Measurements from ENCODE around the gene MAPK4.
"Not testable (repeated sequence)": the region's sequence is repeated elsewhere in the genome, so short reads cannot be mapped to it uniquely, and the experiment has no call there.

MAPK4 gene

GRCh38 chr18:50559752-50560680, at the start of gene MAPK4:
Gene MAPK4, plus strand, starts transcription at chr18:50560087. Its CDS starts 103,872 bp downstream, at chr18:50663959.
- peak; percentile 81 for DNase-seq

GRCh38 chr18:50517277-50517676, 42.6 kb upstream of the MAPK4 start:
- DNase-seq = not testable (repeated sequence)

GRCh38 chr18:50518787-50519546, 40.9 kb upstream of the MAPK4 start:
- no peak for DNase-seq

GRCh38 chr18:50523165-50523564, 36.7 kb upstream of the MAPK4 start:
- DNase-seq = peak; percentile 66

- DNase-seq = no peak
Measured at GRCh38 chr18:50527636-50528307, 32.1 kb upstream of the MAPK4 start.

GRCh38 chr18:50528806-50529205, 31.1 kb upstream of the MAPK4 start:
- no peak for DNase-seq

GRCh38 chr18:50533822-50534221, 26.1 kb upstream of the MAPK4 start:
- DNase-seq = not testable (repeated sequence)

DNA sequence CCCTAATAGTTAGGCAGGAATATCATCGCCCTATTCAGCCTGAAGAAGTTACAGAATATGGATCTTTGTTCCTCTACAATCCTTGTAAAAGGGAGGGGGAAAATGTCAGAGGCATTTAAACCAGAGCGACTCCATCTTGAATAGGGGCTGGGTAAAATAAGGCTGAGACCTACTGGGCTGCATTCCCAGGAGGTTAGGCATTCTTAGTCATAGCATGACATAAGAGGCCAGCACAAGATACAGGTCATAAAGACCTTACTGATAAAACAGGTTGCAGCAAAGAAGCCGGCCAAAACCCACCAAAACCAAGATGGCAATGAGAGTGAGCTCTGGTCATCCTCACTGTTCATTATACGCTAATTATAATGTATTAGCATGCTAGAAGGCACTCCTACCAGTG, 15.4 kb upstream of the MAPK4 start:
- DNase-seq = not testable (repeated sequence)

DNA sequence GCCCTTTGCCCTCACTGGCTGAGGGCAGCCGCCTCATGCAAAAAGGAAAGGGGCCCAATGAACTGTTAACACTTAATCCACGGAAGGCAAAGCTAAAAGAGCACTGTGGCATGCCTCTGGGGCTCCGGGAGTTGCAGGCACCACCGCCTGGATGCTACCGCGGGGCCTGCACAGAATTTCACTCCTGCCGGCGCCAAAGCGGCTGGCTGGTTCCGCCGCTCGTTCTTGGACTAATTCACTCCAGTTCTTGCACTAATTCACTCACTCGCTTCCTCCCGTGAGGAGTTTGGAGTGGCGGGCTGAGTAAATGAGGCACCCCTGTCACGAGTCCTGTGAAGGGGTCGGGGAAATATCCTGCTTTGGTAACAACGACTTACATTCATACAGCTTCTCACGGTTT, 14.0 kb upstream of the MAPK4 start:
- no peak for DNase-seq

DNA sequence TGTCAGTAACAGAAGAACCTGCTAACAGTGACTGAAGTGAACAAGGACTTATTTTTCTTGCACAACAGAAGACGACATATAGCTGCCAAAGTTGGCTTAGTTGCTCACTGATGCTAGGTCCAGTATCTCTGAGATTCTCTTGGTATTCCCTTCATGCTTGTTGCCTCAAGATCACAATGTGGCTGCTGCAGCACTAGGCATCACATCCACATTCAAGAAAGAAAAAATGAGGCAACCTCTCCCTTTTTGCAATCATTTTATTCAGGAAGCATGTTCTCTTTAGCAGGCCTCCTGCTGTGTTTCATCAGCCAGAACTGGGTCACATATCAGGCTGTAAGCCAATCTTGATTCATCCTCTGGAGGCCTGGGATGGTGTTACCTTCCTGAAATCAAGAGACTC, 11.7 kb upstream of the MAPK4 start:
- no peak for DNase-seq

DNA sequence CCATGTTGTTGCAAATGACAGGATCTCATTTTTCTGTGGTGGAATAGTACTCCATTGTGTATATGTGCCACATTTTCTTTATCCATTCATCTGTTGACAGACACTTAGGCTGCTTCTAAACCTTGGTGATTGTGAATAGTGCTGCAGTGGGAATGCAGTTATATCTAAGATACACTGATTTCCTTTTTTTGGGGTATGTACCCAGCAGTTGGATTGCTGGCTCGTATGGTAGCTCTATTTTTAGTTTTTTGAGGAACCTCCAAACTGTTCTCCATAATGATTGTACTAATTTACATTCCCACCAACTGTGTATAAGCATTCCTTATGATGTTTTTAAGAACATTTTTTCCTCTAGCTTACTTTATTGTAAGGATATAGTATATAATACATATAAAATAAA, 8.2 kb upstream of the MAPK4 start:
- not testable (repeated sequence) for DNase-seq

DNA sequence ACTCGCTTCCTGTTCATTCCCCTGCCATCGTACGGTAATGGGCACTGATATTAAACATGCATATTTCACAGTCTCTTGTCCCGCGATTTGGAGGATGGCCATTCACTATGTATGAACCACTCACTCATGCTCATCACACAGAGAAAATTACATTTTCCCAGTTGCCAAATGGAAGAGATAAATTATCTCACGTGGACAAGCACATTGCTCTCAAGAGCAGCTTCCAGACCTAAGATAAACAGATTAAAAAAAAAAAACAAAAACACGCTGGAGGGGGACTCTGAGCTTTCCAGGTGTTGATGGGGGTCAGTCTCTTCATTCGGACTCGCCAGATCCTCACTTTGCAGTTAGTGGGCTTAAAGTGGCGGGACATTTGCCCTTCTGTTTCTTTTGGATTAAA, 1.7 kb upstream of the MAPK4 start:
- no peak for DNase-seq

DNA sequence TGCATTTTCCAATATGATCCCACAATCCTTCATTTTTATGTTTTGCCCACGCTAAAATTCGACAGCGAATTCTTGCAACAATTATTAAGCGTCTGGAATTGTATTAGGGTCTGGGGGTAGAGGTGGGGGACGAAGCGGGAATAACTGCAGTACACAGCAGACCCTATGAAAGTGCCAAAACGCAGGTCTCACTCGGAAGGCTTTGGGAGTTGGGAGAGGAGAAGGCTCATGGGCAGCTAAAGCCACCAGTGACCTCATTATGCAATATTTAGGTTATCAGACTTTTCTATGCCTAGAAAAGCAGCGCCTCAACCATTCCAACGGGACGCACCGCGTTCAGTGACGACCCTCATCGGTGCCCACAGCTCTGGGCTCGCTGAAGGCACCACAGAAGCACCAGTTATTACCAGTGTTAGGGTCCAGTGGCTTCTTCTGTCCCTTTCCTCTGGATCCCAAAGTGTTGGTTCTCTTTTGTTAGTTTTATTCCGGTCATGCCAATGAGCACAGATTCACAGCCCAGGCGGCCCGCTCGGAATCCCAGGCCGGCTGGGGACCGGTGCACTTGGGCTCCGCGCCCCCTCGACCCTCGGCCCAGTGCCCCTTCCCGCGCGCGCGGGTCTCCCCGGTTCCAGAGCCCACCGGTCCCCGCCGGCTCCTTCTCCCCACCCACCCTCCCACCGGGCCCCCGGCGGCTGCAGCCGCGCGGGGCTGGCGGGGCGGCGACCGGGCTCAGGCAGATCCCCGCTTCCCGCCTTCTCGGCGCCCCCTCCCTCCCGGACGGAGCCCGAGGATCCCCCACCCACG, 737 bp upstream of the MAPK4 start:
- peak; percentile 67 for DNase-seq

DNA sequence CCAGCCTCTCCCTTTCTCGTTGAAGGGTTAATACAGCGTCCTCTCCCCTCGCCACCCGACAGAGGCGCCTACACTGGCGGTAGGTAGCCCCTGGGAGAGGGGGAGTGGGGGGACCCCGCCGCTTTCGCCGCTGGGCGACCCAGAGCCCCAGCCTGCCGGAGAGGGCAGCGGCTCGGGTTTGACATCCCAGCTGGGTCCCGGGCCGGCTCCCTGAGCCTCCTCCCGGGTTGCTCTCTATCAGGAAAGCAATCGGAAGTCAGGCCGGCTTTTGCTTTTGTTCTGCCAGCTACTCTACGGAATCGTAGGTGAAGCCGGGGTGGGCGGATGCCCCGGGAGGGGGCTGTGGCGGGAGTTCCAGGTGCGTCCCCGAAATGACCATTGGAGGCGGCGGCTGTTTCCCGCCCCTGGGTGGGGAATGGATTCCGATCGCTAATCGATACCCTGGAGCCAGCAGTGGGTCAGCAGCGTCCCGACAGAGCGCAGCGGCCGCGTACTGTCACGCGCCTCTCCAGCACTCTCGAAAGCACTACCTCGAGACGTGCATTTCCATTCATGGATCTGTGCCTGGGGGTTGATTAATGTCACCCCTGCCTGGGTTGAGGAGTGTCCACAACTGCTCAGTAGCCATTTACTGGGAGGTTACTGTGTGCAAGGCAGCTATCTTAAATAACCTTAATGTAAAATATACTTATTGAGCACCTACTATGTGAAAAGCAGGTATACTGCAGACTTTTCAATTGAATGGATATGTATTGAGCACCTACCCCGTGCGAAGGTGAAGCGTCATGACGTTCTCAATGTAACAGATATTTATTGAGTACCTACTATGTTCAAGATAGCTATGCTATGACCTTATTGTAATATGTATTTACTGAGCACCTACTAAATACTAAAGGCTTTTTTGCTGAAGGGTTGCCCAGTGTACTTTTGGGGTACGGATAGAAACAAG, 1.1 kb downstream of the MAPK4 start:
- DNase-seq = peak; percentile 77

DNA sequence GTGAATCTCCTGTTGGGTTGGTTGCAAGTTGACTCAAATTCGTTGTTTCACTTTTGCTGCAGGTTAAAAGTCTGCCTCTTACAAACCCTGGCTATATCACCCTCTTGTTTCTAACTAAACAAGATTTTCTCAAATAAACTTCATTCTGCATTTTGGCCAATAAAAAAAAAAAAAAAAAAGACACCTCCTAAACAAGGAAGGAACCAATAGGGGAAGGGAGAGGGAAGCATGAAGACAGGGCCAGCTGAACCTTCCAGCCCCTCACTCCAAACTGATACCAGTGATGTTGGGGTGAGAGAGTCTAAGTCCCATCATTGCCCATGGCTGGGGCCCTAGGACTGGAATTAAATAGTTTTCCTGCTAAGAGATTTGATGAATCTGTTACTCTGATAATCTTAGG, 2.4 kb downstream of the MAPK4 start:
- DNase-seq = not testable (repeated sequence)

DNA sequence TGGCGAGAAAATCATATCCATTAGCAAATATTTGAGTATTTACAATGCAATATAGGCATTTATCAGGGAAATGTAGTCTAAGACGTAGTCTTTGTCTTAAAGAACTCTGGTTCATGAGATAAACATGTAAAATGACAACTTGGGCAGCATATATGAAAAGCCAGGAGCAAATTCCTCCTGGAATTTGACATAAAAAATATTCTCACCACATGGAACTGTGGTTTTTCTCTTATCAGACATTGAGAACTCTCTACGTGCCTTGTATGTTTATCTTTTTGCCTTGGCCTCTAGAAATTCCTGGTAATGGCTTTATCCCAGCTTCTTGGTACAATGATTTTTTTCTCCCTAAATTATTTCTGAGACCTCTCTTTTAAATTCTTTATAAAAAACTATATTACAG, 2.8 kb downstream of the MAPK4 start:
- DNase-seq = no peak

- no peak for DNase-seq
Measured at GRCh38 chr18:50563376-50563775, 3.5 kb downstream of the MAPK4 start.

GRCh38 chr18:50569930-50570329, 10.0 kb downstream of the MAPK4 start:
- no peak for DNase-seq

DNA sequence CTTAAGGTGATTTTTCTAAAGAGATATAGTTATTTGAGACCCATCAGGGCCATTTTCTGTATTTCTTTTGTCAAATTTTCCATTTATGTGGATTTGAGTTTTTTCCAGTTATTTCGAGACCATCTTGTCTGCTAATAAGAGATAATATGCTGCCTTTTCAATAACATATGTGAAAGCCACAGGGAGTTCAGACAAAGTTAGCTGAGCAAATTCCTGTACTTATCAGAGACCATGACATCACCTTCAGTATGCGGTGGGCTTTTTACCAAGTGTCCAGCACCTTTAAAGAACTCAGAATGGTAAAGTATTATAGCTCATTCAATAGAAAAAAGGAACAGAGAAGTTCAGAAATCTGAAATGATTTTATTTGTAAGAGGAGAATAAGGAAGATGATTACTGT, 11.7 kb downstream of the MAPK4 start:
- DNase-seq = no peak

GRCh38 chr18:50573196-50573595, 13.3 kb downstream of the MAPK4 start:
- DNase-seq = peak; percentile 42

DNA sequence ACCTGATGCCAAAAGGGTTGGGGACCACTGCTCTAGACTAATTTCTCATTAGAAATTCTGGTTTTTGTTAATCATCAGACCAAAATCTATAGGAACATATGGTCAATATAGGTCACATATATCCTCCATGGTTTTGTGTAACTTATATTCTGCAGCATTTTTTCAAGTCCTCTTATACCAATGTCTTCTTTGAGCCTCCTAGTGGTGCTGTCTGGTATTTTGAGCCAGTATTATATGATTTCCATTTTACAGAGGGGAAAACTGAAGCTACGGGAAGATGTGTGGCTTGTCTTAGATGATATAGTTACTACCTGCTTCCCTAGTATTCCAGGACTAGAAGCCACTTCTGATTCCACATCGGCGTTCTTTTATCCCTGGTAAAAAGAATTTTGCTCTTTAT, 13.8 kb downstream of the MAPK4 start:
- DNase-seq = no peak
